DMS114 treated with DMSO at 0.1 percent for 48 hours (cell line): ENCODE results near the gene LMNTD2.

ENCODE experiments used
- DNase-seq: peaks from one replicate; lab custom pipeline; 2025; ENCODE audit not compliant: unreplicated experiment; lab: John Stamatoyannopoulos, UW

LMNTD2 gene

DNA sequence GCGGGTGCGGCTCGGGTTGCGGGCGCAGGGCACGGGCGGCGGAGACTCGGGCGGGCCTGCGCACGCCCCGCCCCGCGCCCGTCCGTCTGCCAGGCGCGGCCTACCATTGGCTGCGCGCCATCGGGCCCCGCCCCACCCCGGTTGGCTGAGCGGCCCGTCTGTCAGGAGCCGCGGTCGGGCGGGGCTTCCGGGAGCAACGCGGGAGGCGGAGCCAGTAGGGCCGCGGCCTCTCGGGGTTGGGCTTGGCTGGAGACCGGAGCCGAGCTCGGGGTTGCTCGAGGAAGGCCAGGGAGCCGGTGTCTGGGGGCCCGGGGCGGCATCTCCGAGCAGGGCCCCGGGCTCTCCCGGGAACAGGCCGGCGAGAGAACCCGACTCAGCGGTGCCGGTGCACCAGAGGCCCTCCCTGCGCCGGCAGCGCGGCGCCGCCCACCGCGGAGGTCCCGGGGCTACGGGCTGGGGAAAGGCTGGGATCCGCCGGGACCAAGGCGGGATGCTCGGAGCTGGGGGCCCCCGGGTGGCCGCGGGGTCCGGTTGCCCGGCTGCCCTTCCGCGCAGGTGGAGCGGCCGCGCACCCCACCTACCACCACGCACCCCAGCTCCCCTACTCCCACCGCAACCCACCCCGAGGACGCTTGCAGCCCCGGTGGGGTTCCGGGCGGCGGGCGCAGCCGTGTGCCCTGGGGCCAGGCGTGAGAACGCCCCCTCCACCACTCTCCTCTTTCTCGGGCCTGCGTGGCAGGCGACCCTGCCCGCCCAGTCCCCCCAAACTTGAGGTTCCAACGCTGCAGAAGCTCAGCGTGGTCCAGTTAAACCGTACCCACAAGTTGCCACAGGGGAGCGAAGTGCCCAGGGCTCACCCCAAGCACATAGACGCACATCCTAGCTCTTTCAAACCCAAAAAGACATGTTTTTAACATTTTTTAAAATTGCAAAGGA lies 24.8 kb downstream of the LMNTD2 start, which contains the start of gene HRAS:
TSS of gene HRAS (minus strand) at position 58 of the 936 bp plus-strand sequence.
- DNase-seq, result peak; percentile 59

DNA sequence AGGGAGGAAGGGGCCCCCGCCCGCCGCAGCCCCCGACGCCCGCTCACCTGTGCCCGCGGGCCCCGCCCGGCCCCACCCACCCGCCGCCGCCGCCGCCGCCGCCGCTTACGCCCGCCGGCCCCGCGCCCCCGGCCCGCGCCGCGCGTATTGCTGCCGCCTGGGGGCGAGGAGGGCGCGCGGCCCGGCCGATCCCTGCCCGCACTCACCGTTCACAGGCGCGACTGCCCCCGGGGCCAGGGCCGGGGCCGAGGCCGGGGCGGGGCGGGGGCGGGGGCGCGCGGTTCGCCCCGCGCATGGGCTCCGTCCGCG lies 25.4 kb downstream of the LMNTD2 start:
- DNase-seq, result no peak

DNA sequence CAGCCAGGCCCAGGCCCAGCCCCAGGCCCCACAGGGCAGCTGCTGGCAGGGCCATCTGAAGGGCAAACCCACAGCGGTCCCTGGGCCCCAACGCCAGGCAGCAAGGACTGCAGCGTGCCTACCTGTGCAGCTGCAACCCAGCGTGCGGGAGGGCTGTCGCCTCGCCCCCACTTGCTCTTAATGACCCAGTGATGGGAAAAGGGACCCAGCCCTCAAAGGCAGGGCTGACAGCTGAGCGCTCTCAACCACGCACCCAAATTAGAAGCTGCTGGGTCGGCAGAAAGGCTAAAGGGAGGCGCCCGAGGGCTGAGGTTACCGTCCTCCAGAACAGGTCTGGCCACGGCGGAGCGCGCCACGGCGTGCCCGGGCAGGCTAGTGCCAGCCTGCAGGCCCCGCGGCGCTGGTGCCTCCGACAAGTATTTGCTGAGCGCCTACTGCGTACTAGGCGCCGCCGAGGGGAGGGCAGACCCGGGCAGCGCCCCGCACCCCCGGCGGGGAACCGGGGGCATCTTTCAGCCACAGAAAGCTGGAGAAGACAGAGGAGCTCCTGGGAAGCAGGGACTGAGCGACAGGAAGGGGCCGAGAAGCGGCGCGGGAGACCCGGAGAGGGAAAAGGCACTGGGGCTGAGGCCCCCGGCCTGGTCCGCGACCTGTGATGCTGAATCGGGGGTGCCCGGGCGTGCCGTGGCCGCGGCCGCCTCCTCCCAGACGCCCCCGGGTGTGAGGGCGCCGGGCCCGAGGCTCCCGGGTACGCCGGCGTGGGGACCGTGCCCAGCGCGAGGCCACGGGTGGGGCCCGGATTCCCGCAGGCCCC lies 25.9 kb downstream of the LMNTD2 start:
- no peak for DNase-seq

DNA sequence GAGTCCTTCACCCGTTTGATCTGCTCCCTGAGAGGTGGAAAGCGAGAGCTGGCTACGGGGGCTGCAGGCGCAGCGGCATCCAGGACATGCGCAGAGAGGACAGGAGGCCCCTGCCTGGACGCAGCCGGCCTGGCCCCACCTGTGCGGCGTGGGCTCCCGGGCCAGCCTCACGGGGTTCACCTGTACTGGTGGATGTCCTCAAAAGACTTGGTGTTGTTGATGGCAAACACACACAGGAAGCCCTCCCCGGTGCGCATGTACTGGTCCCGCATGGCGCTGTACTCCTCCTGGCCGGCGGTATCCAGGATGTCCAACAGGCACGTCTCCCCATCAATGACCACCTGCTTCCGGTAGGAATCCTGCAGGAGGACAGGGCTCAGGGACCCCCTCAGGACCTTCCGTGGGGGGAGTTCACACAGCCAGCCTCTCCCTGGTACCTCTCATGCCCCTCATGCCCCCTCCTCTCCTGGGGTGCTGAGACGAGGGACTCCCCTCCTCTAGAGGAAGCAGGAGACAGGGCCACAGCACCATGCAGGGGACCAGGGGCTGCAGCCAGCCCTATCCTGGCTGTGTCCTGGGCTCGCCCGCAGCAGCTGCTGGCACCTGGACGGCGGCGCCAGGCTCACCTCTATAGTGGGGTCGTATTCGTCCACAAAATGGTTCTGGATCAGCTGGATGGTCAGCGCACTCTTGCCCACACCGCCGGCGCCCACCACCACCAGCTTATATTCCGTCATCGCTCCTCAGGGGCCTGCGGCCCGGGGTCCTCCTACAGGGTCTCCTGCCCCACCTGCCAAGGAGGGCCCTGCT lies 26.7 kb downstream of the LMNTD2 start:
- no peak for DNase-seq

DNA sequence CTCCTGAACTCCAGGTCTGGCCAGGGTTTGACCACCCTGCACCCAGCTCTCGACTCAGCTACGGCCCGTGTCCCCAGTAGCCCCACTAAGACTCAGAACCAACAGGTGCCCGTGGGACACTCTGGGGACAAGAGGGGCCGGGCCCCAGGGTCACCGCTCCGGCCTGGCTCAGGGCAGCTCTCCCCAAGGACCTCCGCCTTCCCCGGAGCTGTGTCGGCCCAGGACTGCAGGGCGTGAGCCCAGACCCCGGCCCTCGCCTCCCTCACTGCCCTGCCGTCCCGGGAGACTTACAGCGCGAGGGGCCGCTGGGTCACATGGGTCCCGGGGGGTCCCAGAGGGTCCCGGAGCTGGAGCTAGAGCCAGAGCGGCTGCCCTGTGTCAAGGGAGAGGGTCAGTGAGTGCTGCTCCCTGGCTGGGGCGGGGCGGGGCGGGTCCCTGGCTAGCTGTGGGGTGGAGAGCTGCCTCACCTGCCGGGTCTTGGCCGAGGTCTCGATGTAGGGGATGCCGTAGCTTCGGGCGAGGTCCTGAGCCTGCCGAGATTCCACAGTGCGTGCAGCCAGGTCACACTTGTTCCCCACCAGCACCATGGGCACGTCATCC lies 27.5 kb downstream of the LMNTD2 start:
- no peak for DNase-seq

DNA sequence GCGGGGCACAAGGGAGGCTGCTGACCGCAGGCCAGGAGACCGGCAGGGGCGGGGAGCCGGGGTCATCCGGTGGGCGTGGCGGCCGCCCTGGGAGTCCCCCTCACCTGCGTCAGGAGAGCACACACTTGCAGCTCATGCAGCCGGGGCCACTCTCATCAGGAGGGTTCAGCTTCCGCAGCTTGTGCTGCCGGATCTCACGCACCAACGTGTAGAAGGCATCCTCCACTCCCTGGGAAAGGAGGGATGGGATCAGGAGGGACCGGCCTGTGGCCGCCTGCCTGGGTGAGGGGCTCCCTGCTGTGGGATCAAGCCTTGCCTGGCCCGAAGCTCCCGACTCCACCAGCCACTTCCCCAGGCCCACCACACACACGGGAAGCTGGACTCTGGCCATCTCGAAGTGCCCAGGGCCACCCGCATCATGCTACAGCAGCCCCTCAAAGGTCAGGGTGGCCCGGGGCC lies 28.0 kb downstream of the LMNTD2 start:
- no peak for DNase-seq

DNA sequence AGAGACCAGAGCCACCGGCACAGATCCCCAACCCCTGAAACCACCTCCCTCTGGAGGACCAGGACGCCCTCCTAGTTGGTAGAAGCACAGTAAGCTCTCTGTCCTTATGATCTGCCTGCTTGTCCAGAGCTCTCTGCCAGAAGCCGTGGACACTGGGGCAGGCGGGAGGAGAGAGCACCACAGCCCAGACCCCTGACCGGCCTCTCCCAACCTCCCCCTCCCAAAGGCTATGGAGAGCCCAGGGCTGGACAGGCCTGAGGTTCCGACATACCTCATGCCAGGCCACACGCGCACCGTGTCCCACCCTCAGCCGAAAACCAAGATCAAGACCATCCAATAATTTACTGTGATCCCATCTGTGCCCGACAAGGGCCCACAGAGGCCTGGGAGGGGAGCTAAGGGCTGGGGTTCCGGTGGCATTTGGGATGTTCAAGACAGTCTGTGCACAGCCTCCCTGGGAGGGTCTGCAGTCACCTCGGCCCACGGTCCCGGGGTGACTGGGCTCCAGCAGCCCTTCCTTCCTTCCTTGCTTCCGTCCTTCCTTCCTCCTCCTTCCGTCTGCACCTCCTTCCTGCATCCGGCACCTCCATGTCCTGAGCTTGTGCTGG lies 28.5 kb downstream of the LMNTD2 start:
- no peak for DNase-seq

DNA sequence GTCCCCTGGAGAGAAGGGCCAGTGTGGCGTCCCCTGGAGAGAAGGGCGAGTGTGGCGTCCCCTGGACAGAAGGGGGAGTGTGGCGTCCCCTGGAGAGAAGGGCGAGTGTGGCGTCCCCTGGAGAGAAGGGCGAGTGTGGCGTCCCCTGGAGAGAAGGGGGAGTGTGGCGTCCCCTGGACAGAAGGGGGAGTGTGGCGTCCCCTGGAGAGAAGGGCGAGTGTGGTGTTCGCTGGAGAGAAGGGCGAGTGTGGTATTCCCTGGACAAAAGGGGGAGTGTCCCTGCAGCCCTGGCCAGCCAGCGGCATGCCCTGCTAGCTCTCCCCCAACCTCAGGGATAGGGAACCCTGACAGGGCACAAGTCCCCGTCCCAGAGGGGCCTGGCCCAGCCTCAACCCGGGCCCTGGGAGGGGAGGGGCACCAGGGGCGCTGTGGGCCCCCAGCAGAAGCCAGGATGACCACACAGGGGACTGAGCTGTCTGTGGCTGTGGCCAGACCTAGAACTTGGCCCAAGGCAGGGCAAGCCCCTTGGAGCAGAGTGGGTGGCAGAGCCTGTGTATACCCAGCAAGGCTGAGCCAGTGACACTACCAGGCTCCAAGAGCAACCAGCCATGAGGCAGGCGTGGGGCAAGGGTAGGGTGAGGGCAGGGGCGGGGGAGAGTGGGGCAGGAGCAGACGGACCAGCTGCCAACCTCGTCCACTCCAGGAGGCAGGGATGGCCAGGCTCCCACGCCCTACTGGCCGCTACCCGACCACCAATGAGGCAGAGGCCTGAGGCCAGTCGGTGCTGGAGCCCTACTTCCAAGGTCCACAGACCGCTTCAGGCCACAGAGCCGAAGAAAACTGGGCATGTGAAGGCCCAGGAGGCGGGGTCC lies 29.3 kb downstream of the LMNTD2 start:
- DNase-seq, result no peak

DNA sequence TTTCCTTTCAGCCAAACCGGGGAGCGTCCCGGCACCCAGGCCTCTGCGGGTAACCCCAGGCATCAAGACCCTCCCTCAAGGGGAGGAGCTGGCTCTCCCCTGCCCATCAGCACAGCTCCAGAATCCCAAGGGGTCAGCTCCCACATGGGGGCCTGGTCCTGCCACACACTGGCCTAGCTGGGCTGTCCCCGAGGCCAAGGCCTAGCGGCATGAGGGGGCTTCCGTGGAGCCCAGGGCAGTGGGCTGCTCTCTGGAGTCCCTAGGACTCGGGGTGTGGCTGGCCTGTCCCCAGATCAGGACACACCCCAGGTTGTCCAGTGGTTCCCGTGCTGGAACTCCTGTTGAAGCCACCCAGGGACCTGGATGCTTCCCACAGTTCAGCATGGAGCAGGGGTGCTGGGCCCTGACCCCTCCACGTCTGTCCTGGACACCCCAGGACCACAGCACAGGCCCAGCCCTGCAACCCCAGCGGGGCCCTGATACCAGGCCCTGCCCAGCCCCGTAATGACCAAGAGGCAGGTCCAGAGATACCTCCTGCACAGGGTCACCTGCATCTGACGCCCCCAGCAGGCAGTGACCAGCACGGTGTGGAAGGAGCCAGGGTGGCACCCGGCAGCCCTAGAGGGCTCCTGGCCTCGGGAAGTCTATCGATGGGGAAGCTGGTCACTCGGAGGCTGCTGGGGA lies 30.7 kb downstream of the LMNTD2 start:
- no peak for DNase-seq

DNA sequence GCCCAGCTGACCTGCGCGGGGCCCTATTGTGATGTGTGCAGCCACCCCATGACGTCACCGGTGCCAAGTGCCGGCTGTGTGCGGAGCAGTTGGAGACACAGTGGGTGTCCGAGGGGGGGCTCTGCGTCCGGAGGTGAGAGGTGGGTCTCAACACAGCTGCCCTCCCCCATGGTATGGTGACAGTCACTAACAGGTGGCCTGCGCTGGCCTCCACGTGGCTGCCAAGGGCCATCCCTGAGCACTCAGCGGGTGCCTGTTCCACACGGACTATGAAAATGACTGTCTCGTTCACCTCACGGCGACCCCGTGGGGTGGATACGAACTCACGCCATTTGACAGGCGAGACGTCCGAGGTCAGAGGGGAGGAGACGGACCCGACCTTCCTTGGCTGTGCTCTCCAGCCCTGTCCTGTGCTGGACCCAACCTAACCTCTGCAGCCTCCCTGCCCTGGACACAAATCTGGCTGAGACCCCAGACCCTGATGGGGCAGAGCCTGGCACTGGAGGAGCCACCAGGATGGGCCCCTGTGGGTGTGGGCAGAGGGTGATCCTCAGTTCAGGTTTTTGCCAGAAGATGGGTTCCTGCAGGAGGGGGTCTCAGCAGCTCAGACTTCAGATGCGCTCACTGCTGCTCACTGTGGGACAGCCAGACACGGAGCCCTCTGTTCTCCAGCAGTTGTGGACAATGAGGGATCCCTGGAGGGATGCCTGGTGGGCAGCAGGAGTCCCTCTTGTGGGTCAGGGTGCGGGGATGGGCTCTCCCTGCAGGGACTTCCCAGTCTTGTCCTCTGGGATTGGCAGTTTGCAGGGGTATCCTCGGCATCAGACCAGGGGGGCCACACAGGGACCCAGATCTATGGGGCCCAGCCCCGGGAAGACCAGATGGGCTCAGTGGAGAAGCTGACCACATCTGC lies 31.5 kb downstream of the LMNTD2 start:
- DNase-seq, result no peak

DNA sequence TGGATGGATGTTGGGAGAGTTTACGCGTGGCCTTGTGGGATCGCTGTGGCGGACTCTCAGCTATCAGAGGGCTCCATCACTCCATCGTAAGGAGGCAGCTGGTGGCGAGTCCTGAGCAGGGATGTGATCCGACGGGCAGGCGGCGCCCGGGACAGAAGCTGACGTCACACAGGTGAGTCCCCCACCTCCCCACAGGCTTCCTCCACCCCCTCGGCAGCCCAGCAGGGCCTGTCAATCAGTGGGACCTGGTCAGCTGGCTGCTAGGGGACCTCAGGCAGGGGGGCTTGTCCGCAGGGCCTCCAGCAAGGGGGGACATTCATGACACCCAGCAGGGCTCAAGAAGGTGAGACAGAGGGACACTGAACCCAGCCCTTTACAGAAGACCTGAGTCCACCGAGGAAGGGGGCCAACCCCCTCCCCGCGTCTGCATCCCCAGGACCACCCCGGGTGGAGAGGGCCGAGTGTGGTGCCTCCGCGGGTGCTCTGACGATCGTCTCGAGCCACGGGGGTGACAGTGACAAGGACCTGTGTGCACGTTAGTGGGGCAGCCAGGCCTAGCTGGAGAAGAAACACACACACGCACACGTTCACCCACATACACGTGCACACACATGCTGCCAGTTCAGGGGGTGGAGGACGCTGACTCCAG lies 32.2 kb downstream of the LMNTD2 start:
- no peak for DNase-seq

DNA sequence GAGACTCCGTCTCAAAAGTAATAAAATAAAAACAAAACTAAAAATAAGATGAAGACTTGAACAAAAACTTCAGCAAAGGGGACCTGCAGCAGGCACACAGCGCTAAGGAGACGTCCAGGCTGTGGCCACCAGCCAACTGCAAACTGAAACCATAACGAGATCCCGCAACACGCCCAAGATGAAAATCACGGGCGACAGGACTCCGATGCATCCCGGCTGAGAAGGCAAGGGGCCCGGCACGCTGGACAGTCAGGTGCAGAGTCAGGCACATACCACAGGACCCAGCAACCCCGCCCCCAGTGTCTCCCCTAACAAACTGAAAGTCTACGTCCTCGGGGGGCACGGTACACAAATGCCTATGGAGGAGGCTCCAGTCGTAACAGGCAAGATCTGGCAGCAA lies 34.3 kb downstream of the LMNTD2 start:
- DNase-seq, result no peak

DNA sequence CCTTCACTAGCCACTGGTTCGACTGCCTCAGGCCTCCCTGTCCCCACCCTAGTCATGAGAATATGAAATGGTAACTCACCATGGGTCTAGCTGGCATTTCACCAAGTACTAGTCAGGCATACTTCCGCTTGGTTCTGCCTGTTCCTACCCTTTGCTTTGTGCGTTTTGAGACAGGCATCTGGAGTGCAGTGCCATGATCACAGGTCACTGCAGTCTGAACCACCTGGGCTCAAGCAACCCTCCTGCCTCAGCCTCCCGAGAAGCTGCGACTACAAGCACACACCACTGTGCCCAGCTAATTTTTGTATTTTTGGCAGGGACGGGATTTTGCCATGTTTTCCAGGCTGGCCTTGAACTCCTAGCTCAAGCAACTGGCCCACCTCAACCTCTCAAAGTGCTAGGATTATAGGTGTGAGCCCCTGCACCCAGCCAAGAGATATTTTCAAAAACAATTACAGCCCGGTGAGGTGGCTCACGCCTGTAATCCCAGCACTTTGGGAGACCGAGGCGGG lies 39.3 kb downstream of the LMNTD2 start:
- no peak for DNase-seq

DNA sequence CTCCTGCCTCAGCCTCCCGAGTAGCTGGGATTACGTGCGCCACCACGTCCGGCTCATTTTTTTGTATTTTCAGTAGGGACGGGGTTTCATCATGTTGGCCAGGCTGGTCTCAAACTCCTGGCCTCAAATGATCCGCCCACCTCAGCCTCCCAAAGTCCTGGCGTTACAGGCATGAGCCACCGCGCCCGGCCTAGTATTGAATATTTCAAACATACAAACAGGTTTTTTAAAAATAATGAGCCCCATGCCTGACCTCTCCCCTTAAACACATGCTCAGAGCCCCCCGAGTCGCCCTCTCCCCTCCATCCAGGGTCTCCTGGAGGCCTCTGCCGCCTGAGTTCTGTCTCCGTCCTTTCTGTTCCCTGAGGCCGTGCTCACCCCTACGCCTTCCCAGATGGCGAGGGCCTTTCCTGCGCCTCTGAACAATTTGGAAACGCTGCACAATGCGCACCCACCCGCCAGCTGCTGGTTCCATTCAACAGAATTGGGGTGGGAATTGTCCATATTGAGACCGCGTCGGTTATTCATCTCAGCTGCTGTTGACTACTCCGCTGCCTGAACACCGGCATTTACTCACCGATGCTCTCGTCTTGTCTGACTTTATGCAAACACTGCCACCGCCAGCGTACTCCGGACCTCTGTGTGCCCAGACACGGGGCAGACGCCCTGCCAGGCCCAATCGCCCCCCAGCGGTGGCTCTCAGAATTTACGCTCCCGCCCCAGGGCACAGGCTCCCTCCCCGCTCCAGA lies 39.9 kb downstream of the LMNTD2 start:
- DNase-seq, result no peak

DNA sequence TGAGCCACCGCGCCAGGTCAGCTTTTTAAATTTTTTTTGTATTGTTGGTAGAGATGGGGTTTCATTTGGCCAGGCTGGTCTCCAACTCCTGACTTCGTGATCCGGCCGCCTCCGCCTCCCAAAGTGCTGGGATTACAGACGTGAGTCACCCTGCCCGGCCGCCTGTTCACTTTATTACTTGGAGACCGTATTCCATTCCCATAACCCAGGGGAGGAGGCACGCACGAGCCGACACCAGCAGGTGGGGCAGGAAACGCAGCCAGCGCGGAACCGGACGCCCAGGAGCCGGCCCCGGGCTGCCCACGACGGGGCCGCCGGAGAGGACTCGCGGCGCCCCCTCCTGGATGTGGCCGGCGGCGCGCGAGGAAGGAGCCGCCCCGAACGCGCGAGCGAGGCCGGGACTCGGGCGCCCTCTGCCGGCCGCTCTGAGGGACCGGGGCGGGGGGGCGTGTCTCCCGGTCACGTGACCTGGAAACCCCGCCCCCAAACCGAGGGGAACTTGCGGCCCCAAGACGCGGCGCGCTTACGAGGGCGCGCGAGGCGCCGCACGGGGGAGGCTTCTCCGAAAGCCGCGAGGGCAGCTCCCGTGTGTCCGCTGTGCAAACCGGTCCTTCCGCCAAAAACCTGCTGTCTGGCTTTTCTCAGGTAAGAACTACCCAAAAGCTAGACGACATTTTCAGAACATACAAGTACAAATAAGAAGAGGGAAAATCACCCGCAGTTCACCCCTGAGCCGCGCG lies 41.9 kb downstream of the LMNTD2 start:
- DNase-seq, result peak; percentile 56
